Adrenal gland (tissue), 5 donors: ENCODE measurements around the gene ART1.

Experiments
- POLR2A ChIP-seq, 2 donors: fragments of 450-650 bp; IDR thresholded peaks; one replicate each; pipeline ENCODE4 v1.6.1; 2017; ENCODE audit warnings: antibody characterized with exemption in 2 of 2, mild to moderate bottlenecking in 2 of 2, moderate library complexity in 1 of 2
- TF ChIP-seq, protein P1 (sequence below), 6 experiments: fragments of 450-650 bp in 4 of 6; fragments of 200-600 bp in 2 of 6; sonication (generic) in 1 of 6; IDR thresholded peaks; 1 replicate in 5 of 6; 2 replicates in 1 of 6; pipeline versions ENCODE4 v1.5.1 to v1.8.0; 2016 to 2021; ENCODE audit warnings: antibody characterized with exemption in 6 of 6, mild to moderate bottlenecking in 2 of 6, moderate library complexity in 1 of 6
- donor health status: DM: no; HTN: no; CAD: no.

GRCh38 chr11:3635641-3636375 lies 9.1 kb upstream of the ART1 start:
- TF ChIP-seq, protein P1, sequence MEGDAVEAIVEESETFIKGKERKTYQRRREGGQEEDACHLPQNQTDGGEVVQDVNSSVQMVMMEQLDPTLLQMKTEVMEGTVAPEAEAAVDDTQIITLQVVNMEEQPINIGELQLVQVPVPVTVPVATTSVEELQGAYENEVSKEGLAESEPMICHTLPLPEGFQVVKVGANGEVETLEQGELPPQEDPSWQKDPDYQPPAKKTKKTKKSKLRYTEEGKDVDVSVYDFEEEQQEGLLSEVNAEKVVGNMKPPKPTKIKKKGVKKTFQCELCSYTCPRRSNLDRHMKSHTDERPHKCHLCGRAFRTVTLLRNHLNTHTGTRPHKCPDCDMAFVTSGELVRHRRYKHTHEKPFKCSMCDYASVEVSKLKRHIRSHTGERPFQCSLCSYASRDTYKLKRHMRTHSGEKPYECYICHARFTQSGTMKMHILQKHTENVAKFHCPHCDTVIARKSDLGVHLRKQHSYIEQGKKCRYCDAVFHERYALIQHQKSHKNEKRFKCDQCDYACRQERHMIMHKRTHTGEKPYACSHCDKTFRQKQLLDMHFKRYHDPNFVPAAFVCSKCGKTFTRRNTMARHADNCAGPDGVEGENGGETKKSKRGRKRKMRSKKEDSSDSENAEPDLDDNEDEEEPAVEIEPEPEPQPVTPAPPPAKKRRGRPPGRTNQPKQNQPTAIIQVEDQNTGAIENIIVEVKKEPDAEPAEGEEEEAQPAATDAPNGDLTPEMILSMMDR (IDR thresholded peaks at IDR 0.05): no peak
- no peak for TF ChIP-seq POLR2A (IDR thresholded peaks at IDR 0.05)
